ENCODE data around the gene MRPL39. TPM values are rescaled to one million over a fixed set of nuclear protein-coding genes. Genes with fewer than 3 reads are reported as not detected.

The MRPL39 gene
- total and polyA plus RNA-seq, 2 donors from 2014 or later = 24.1 to 52.7 TPM

GRCh38 chr21:25557180-25557579 lies 50.1 kb downstream of the MRPL39 start:
- FAIRE-seq (no peak), DNase-seq (no peak)
- Histone ChIP-seq H3K4me1 (ENCODE audit: control insufficient read depth in 2 of 3, insufficient read depth in 2 of 3, low read depth in 1 of 3, low read length in 3 of 3) (no peaks in the 10 kb centered on the region), H3K27ac (ENCODE audit: low read depth in 2 of 2, low read length in 2 of 2) (no peak overlapping the region), H3K9ac (ENCODE audit: low read length in 3 of 3) (no peak overlapping the region), H3K9me3 (ENCODE audit: control insufficient read depth in 2 of 3, insufficient read depth in 1 of 3, low read length in 3 of 3) (no peaks in the 10 kb centered on the region), H3K27me3 (ENCODE audit: control insufficient read depth, insufficient read depth, low read length) (no peaks in the 10 kb centered on the region), H3K36me3 (ENCODE audit: control insufficient read depth in 2 of 3, insufficient read depth in 3 of 3, low read length in 3 of 3) (no peaks in the 10 kb centered on the region), H3K4me3 (ENCODE audit: low read length in 3 of 3) (no peak overlapping the region)
- no peak for TF ChIP-seq CTCF (IDR thresholded peaks at IDR 0.05; ENCODE audit: borderline replicate concordance, extremely low read depth, insufficient read depth)
- intact Hi-C loops (cut with DNase I) = no loop called here

DNA sequence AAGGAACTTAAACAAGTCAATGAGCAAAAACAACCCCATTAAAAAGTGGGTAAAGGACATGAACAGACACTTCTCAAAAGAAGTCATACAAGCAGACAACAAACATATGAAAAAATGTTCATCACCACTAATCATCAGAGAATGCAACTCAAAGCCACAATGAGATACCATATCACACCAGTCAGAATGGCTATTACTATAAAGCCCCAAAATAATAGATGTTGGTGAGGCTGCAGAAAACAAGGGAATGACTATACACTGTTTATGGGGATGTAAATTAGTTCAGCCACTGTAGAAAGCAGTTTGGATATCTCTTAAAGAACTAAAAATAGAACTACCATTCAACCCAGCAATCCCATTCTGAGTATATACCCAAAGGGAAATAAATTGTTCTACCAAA lies 51.2 kb downstream of the MRPL39 start:
- H3K4me3 ChIP-seq (ENCODE audit: low read length in 3 of 3) = no peak overlapping the region
- no peaks in the 10 kb centered on the region for H3K9me3 ChIP-seq (ENCODE audit: control insufficient read depth in 2 of 3, insufficient read depth in 1 of 3, low read length in 3 of 3)
- no peak overlapping the region for H3K9ac ChIP-seq (ENCODE audit: low read length in 3 of 3)
- H3K27ac ChIP-seq (ENCODE audit: low read depth in 2 of 2, low read length in 2 of 2) = no peak overlapping the region
- no peak for TF ChIP-seq CTCF (IDR thresholded peaks at IDR 0.05; ENCODE audit: borderline replicate concordance, extremely low read depth, insufficient read depth)
- intact Hi-C loops (cut with DNase I) = no loop called here
- H3K4me1 ChIP-seq (ENCODE audit: control insufficient read depth in 2 of 3, insufficient read depth in 2 of 3, low read depth in 1 of 3, low read length in 3 of 3) = no peaks in the 10 kb centered on the region
- no peaks in the 10 kb centered on the region for H3K27me3 ChIP-seq (ENCODE audit: control insufficient read depth, insufficient read depth, low read length)
- FAIRE-seq = no peak
- H3K36me3 ChIP-seq (ENCODE audit: control insufficient read depth in 2 of 3, insufficient read depth in 3 of 3, low read length in 3 of 3) = no peaks in the 10 kb centered on the region
- no peak for DNase-seq

- no peaks in the 10 kb centered on the region for H3K36me3 ChIP-seq (ENCODE audit: control insufficient read depth in 2 of 3, insufficient read depth in 3 of 3, low read length in 3 of 3)
- no peak for TF ChIP-seq CTCF (IDR thresholded peaks at IDR 0.05; ENCODE audit: borderline replicate concordance, extremely low read depth, insufficient read depth)
- no peak overlapping the region for H3K4me3 ChIP-seq (ENCODE audit: low read length in 3 of 3)
- FAIRE-seq (no peak), DNase-seq (no peak)
- H3K27ac ChIP-seq (ENCODE audit: low read depth in 2 of 2, low read length in 2 of 2) = no peak overlapping the region
- intact Hi-C loops (cut with DNase I) = no loop called here
- H3K9ac ChIP-seq (ENCODE audit: low read length in 3 of 3) = no peak overlapping the region
- no peaks in the 10 kb centered on the region for H3K27me3 ChIP-seq (ENCODE audit: control insufficient read depth, insufficient read depth, low read length)
- H3K9me3 ChIP-seq (ENCODE audit: control insufficient read depth in 2 of 3, insufficient read depth in 1 of 3, low read length in 3 of 3) = no peaks in the 10 kb centered on the region
- H3K4me1 ChIP-seq (ENCODE audit: control insufficient read depth in 2 of 3, insufficient read depth in 2 of 3, low read depth in 1 of 3, low read length in 3 of 3) = no peaks in the 10 kb centered on the region
These were observed 51.8 kb downstream of the MRPL39 start for GRCh38 chr21:25555492-25555891.

- intact Hi-C loops (cut with DNase I) = no loop called here
- Histone ChIP-seq H3K27me3 (ENCODE audit: control insufficient read depth, insufficient read depth, low read length) (no peaks in the 10 kb centered on the region), H3K4me1 (ENCODE audit: control insufficient read depth in 2 of 3, insufficient read depth in 2 of 3, low read depth in 1 of 3, low read length in 3 of 3) (no peaks in the 10 kb centered on the region), H3K27ac (ENCODE audit: low read depth in 2 of 2, low read length in 2 of 2) (no peak overlapping the region), H3K9me3 (ENCODE audit: control insufficient read depth in 2 of 3, insufficient read depth in 1 of 3, low read length in 3 of 3) (no peaks in the 10 kb centered on the region), H3K36me3 (ENCODE audit: control insufficient read depth in 2 of 3, insufficient read depth in 3 of 3, low read length in 3 of 3) (no peaks in the 10 kb centered on the region), H3K4me3 (ENCODE audit: low read length in 3 of 3) (no peak overlapping the region), H3K9ac (ENCODE audit: low read length in 3 of 3) (no peak overlapping the region)
- TF ChIP-seq CTCF (IDR thresholded peaks at IDR 0.05; ENCODE audit: borderline replicate concordance, extremely low read depth, insufficient read depth) = no peak
- no peak for FAIRE-seq
- no peak for DNase-seq
These were observed 54.4 kb downstream of the MRPL39 start for GRCh38 chr21:25552856-25553255.
